ENCODE measurements around the gene MMP14. TPM values are rescaled to one million over a fixed set of nuclear protein-coding genes. Genes with fewer than 3 reads are reported as not detected.

The MMP14 gene
- total RNA-seq, 3 donors from 2014 or later (not counting 1 experiment from before 2014, with no cell fraction given): 1.2 to 1.7 (median 1.4) TPM

GRCh38 chr14:22883173-22883976 is 47.0 kb downstream of the MMP14 start, which contains the start of gene REM2:
REM2 (plus strand) TSS chr14:22883222; CDS start chr14:22883288, 66 bp downstream.
- Histone ChIP-seq H3K36me3 (ENCODE audit: control insufficient read depth, insufficient read depth, low read length) (peaks cover 6% of the 10 kb centered on the region), H3K27me3 (ENCODE audit: control insufficient read depth, insufficient read depth, low read length) (no peaks in the 10 kb centered on the region), H3K4me1 (ENCODE audit: control insufficient read depth, insufficient read depth, low read length) (peaks cover 30% of the 10 kb centered on the region), H3K9me3 (ENCODE audit: control insufficient read depth, insufficient read depth, low read length) (no peaks in the 10 kb centered on the region), H3K27ac (ENCODE audit: low read length) (no peak within 1 kb of the TSS), H3K4me3 (ENCODE audit: low read length) (no peak within 1 kb of the TSS)
- Mint-ChIP-seq H3K27ac (peak within 1 kb of the TSS in 1 of 2 donors; percentile 45), H3K9me3 (no peaks in the 10 kb centered on the region), H3K4me1 (peaks cover 36 to 66% of the 10 kb centered on the region in 2 donors), H3K27me3 (ENCODE audit: low read depth in 2 of 2) (peaks cover 0 to 3% of the 10 kb centered on the region in 2 donors), H3K36me3 (no peaks in the 10 kb centered on the region), H3K4me3 (no peak within 1 kb of the TSS)
- TF ChIP-seq CTCF (IDR thresholded peaks at IDR 0.05): no peak
- intact Hi-C loops (cut with micrococcal nuclease): no loop called here
- no peak for ATAC-seq
- DNase-seq: no peak
- 83% methylated on average over 14 of the region's 15 CpGs for WGBS (ENCODE audit: insufficient coverage)

- Mint-ChIP-seq H3K27ac (peak overlapping the region in 1 of 2 donors; percentile 1), H3K4me3 (no peak overlapping the region), H3K9me3 (no peaks in the 10 kb centered on the region), H3K36me3 (no peaks in the 10 kb centered on the region), H3K4me1 (peaks cover 36 to 64% of the 10 kb centered on the region in 2 donors), H3K27me3 (ENCODE audit: low read depth in 2 of 2) (peaks cover 0 to 3% of the 10 kb centered on the region in 2 donors)
- intact Hi-C loops (cut with micrococcal nuclease): no loop called here
- WGBS (ENCODE audit: insufficient coverage): 95% methylated on average over 6 of the region's 7 CpGs
- H3K9me3 ChIP-seq (ENCODE audit: control insufficient read depth, insufficient read depth, low read length): no peaks in the 10 kb centered on the region
- H3K27me3 ChIP-seq (ENCODE audit: control insufficient read depth, insufficient read depth, low read length): no peaks in the 10 kb centered on the region
- H3K4me1 ChIP-seq (ENCODE audit: control insufficient read depth, insufficient read depth, low read length): peaks cover 34% of the 10 kb centered on the region
- no peak for ATAC-seq
- DNase-seq: no peak
- peaks cover 3% of the 10 kb centered on the region for H3K36me3 ChIP-seq (ENCODE audit: control insufficient read depth, insufficient read depth, low read length)
- no peak overlapping the region for H3K4me3 ChIP-seq (ENCODE audit: low read length)
- H3K27ac ChIP-seq (ENCODE audit: low read length): no peak overlapping the region
- no peak for TF ChIP-seq CTCF (IDR thresholded peaks at IDR 0.05)
These were observed 47.8 kb downstream of the MMP14 start for GRCh38 chr14:22884076-22884737.

GRCh38 chr14:22884738-22885523 is 48.5 kb downstream of the MMP14 start:
- no peaks in the 10 kb centered on the region for H3K27me3 ChIP-seq (ENCODE audit: control insufficient read depth, insufficient read depth, low read length)
- ATAC-seq (no peak), DNase-seq (no peak)
- Mint-ChIP-seq H3K27ac (peak overlapping the region in 1 of 2 donors; percentile 33), H3K4me1 (peaks cover 42 to 60% of the 10 kb centered on the region in 2 donors), H3K9me3 (no peaks in the 10 kb centered on the region), H3K27me3 (ENCODE audit: low read depth in 2 of 2) (peaks cover 0 to 3% of the 10 kb centered on the region in 2 donors), H3K4me3 (peak overlapping the region; percentile 50), H3K36me3 (no peaks in the 10 kb centered on the region)
- WGBS (ENCODE audit: insufficient coverage): 86% methylated on average over 11 of the region's 11 CpGs
- no peak overlapping the region for H3K27ac ChIP-seq (ENCODE audit: low read length)
- intact Hi-C loops (cut with micrococcal nuclease): no loop called here
- no peak for TF ChIP-seq CTCF (IDR thresholded peaks at IDR 0.05)
- H3K36me3 ChIP-seq (ENCODE audit: control insufficient read depth, insufficient read depth, low read length): no peaks in the 10 kb centered on the region
- no peaks in the 10 kb centered on the region for H3K9me3 ChIP-seq (ENCODE audit: control insufficient read depth, insufficient read depth, low read length)
- H3K4me1 ChIP-seq (ENCODE audit: control insufficient read depth, insufficient read depth, low read length): peaks cover 34% of the 10 kb centered on the region
- H3K4me3 ChIP-seq (ENCODE audit: low read length): no peak overlapping the region

All from natural killer cell (primary cell).